Vagina (tissue), 2 donors: ENCODE data around the gene NEK11. TPM values are rescaled to one million over a fixed set of nuclear protein-coding genes. Genes with fewer than 3 reads are reported as not detected.

Source experiments
- DNase-seq, 2 donors: peaks; one replicate each; pipeline ENCODE4 v3.0.0-alpha.2; 2017; ENCODE audit errors: extremely low spot score in 2 of 2
- H3K27ac ChIP-seq: fragments of 200-600 bp; sonication (generic); one replicate; pipeline ENCODE4 v1.5.1; 2019
- H3K27me3 ChIP-seq: fragments of 200-600 bp; sonication (generic); one replicate; pipeline ENCODE4 v1.5.1; 2019
- H3K36me3 ChIP-seq, 2 donors: fragments of 200-600 bp; sonication (generic); one replicate each; pipeline ENCODE4 v1.5.1; 2017 to 2019
- H3K4me1 ChIP-seq: fragments of 200-600 bp; sonication (generic); one replicate; pipeline ENCODE4 v1.5.1; 2019
- H3K4me3 ChIP-seq, 2 donors: fragments of 200-600 bp; sonication (generic); 1 replicate in 1 of 2; 2 replicates in 1 of 2; pipeline ENCODE4 v1.5.1; 2016 to 2019
- H3K9me3 ChIP-seq: fragments of 200-600 bp; sonication (generic); one replicate; pipeline ENCODE4 v1.5.1; 2019
- POLR2A ChIP-seq, 2 donors: fragments of 450-650 bp; IDR thresholded peaks; one replicate each; pipeline ENCODE4 v1.6.1; 2017; ENCODE audit warnings: antibody characterized with exemption in 2 of 2, mild to moderate bottlenecking in 2 of 2, moderate library complexity in 2 of 2
- POLR2AphosphoS5 ChIP-seq, 2 donors: sonication (generic); formaldehyde crosslinking; IDR thresholded peaks; one replicate each; pipeline ENCODE4 v1.9.0; 2017; ENCODE audit warnings: antibody characterized with exemption in 2 of 2, mild to moderate bottlenecking in 2 of 2, low read depth in 1 of 2; ENCODE audit not compliant: insufficient read depth in 1 of 2
- intact Hi-C: fragments of 100-400 bp; cut with DNase I; formaldehyde crosslinking; loops from one replicate; pipeline ENCODE4 v1.15.1; 2023
- total RNA-seq: library from RNA; depleted of rRNA; stranded (reverse); fragments of >200 nt; gene quantifications from one replicate; pipeline ENCODE4 v1.2.3, GENCODE V29; 2016
- TF ChIP-seq, protein P1 (sequence below), 3 experiments: fragments of 450-650 bp in 2 of 3; fragments of 200-600 bp in 1 of 3; sonication (generic) in 1 of 3; IDR thresholded peaks; one replicate each; pipeline ENCODE4 v1.5.1; 2017 to 2019; ENCODE audit warnings: antibody characterized with exemption in 3 of 3, mild to moderate bottlenecking in 2 of 3, moderate library complexity in 2 of 3

NEK11 gene
- total RNA-seq, 1 donor from 2014 or later: 8.6 TPM

DNA sequence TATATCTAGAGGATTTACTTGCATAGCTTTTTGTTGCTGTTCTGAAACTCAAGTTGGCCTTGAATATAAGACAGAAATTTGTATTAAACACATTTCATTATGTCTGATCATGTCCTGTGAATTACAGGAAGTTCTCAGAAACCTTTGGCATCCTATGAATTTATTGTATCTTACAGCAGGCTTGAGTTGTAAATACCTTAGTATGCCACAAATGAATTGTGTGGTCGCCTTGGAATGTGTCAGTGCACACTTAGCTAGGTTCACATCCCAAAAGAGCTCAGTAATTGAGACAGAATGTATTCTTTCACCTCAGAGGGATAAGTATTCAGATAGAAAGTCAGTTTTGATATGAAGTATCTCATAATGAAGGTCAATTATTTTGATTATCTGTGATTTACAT lies 83.4 kb downstream of the NEK11 start:
- no peak for DNase-seq
- Histone ChIP-seq H3K36me3 (no peaks in the 10 kb centered on the region), H3K4me1 (no peaks in the 10 kb centered on the region), H3K27ac (no peak overlapping the region), H3K9me3 (no peaks in the 10 kb centered on the region), H3K4me3 (no peak overlapping the region), H3K27me3 (no peaks in the 10 kb centered on the region)
- TF ChIP-seq POLR2A (IDR thresholded peaks at IDR 0.05) (no peak), POLR2AphosphoS5 (IDR thresholded peaks at IDR 0.05; ENCODE audit: insufficient read depth in 1 of 2, low read depth in 1 of 2) (no peak)
- TF ChIP-seq, protein P1, sequence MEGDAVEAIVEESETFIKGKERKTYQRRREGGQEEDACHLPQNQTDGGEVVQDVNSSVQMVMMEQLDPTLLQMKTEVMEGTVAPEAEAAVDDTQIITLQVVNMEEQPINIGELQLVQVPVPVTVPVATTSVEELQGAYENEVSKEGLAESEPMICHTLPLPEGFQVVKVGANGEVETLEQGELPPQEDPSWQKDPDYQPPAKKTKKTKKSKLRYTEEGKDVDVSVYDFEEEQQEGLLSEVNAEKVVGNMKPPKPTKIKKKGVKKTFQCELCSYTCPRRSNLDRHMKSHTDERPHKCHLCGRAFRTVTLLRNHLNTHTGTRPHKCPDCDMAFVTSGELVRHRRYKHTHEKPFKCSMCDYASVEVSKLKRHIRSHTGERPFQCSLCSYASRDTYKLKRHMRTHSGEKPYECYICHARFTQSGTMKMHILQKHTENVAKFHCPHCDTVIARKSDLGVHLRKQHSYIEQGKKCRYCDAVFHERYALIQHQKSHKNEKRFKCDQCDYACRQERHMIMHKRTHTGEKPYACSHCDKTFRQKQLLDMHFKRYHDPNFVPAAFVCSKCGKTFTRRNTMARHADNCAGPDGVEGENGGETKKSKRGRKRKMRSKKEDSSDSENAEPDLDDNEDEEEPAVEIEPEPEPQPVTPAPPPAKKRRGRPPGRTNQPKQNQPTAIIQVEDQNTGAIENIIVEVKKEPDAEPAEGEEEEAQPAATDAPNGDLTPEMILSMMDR (IDR thresholded peaks at IDR 0.05): no peak
- intact Hi-C loops: no loop called here

DNA sequence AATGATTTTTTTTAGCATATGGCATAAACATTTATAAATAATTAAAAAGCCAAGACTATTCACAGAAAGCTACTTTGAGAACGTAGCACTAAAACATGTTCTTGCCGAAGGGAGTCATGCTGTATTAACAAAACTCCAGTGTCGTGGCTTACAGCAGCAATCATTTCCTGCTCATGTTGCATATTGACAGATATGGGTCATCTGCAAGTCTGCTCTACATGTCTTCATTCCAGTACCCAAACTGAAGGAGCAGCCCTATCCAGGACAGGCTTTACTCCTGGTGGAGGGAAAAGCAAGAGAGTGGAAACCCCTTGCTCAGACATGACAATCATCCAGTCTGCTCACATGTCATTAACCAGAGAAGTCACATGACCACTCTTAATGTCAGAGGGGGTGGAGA lies 87.6 kb downstream of the NEK11 start:
- TF ChIP-seq POLR2AphosphoS5 (IDR thresholded peaks at IDR 0.05; ENCODE audit: insufficient read depth in 1 of 2, low read depth in 1 of 2): no peak
- H3K4me1 ChIP-seq: no peaks in the 10 kb centered on the region
- no peaks in the 10 kb centered on the region for H3K27me3 ChIP-seq
- H3K9me3 ChIP-seq: no peaks in the 10 kb centered on the region
- intact Hi-C loops: no loop called here
- H3K27ac ChIP-seq: no peak overlapping the region
- H3K36me3 ChIP-seq: no peaks in the 10 kb centered on the region
- DNase-seq: no peak
- no peak overlapping the region for H3K4me3 ChIP-seq

DNA sequence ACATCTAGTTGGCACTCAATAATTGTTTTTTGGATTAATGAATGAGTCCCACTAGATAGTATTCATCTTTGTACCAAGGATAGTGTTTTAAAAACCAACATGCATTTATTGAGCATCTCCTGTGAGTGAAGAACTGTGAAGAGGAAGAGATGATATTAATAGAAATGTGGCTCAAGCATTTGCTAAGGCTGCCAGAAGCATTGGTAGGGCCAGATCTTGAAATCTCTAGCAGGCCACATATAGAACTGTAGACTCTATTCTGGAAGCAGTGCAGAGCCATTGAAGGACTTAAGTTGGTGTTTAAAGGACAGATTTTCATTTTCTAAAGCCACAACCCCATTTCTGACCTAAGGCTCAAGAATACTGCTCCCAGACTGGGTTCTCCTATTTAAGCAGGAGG lies 99.0 kb downstream of the NEK11 start:
- TF ChIP-seq POLR2AphosphoS5 (IDR thresholded peaks at IDR 0.05; ENCODE audit: insufficient read depth in 1 of 2, low read depth in 1 of 2) (no peak), POLR2A (IDR thresholded peaks at IDR 0.05) (no peak)
- TF ChIP-seq, protein P1 (IDR thresholded peaks at IDR 0.05): no peak
- H3K9me3 ChIP-seq: no peaks in the 10 kb centered on the region
- no peak overlapping the region for H3K27ac ChIP-seq
- intact Hi-C loops: no loop called here
- H3K36me3 ChIP-seq: no peaks in the 10 kb centered on the region
- no peak overlapping the region for H3K4me3 ChIP-seq
- DNase-seq: no peak
- H3K4me1 ChIP-seq: no peaks in the 10 kb centered on the region
- no peaks in the 10 kb centered on the region for H3K27me3 ChIP-seq

DNA sequence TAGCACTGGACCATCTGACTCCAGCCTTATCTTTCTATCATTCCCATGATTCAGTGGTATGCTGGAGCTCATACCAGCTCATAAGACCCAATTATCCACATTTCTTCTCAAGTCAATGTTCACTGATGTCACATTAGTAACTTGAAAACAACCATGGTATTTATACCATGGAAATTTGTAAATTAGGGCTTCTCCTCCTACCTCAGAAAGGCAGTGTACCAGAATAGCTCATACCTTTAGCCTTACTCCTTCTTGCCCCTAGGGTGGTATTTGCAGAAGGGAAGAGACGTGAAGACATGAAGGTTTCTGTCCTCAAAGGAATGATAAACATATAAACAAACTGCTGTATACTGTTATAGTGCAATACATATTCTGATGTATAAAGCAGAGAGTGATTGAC lies 114.2 kb downstream of the NEK11 start:
- Histone ChIP-seq H3K36me3 (no peaks in the 10 kb centered on the region), H3K27ac (no peak overlapping the region), H3K27me3 (no peaks in the 10 kb centered on the region), H3K9me3 (no peaks in the 10 kb centered on the region), H3K4me3 (no peak overlapping the region), H3K4me1 (no peaks in the 10 kb centered on the region)
- intact Hi-C loops: no loop called here
- TF ChIP-seq POLR2AphosphoS5 (IDR thresholded peaks at IDR 0.05; ENCODE audit: insufficient read depth in 1 of 2, low read depth in 1 of 2): no peak
- TF ChIP-seq POLR2A (IDR thresholded peaks at IDR 0.05): no peak
- TF ChIP-seq, protein P1 (IDR thresholded peaks at IDR 0.05): no peak
- DNase-seq: no peak

DNA sequence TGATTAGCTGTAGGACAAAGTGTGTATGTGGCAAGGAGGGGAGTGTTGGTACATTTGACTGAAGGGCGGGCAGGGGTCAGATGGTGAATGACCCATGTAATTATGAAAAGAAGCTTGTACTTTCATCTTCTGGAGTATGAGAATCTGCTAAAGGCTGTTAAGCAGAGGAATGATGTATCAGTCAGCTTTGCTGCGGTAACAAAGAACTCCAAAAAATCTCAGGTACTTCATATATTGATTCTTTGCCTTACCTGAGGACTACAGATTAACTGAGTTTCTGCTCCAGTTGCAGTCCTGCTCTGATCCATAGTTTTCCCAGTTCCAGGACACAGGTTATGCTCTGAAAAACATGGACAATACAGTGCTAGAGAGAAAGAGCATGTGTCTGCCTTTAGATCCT lies 115.1 kb downstream of the NEK11 start:
- Histone ChIP-seq H3K27me3 (no peaks in the 10 kb centered on the region), H3K36me3 (no peaks in the 10 kb centered on the region), H3K27ac (no peak overlapping the region), H3K4me1 (no peaks in the 10 kb centered on the region), H3K9me3 (no peaks in the 10 kb centered on the region), H3K4me3 (no peak overlapping the region)
- intact Hi-C loops: no loop called here
- TF ChIP-seq POLR2AphosphoS5 (IDR thresholded peaks at IDR 0.05; ENCODE audit: insufficient read depth in 1 of 2, low read depth in 1 of 2) (no peak), POLR2A (IDR thresholded peaks at IDR 0.05) (no peak)
- TF ChIP-seq, protein P1 (IDR thresholded peaks at IDR 0.05): no peak
- no peak for DNase-seq

DNA sequence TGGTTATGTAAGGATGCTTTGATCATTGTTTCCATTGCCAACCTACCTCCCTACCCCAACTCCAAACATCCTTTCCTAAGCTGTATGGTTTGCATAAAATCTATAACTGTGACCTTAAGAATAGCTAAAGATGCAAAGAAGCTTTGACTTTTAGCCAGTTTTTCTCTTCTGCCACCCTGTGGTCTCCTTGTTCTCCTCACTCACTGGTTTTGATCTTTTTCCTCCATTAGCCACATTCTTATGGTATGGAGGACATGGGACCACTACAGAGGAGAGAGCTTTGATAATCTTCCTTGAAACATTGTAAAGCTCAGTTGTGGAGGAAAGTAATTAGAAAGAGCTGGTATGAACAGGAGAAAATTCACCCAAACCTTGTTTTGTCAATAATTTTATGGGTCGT lies 115.9 kb downstream of the NEK11 start:
- intact Hi-C loops: no loop called here
- H3K9me3 ChIP-seq: no peaks in the 10 kb centered on the region

More for the DNA sequence above, 115.9 kb downstream of the NEK11 start:
- no peak for DNase-seq
- Histone ChIP-seq H3K4me3 (no peak overlapping the region), H3K27me3 (no peaks in the 10 kb centered on the region), H3K27ac (no peak overlapping the region), H3K4me1 (no peaks in the 10 kb centered on the region), H3K36me3 (no peaks in the 10 kb centered on the region)
- TF ChIP-seq POLR2A (IDR thresholded peaks at IDR 0.05) (no peak), POLR2AphosphoS5 (IDR thresholded peaks at IDR 0.05; ENCODE audit: insufficient read depth in 1 of 2, low read depth in 1 of 2) (no peak)
- TF ChIP-seq, protein P1 (IDR thresholded peaks at IDR 0.05): no peak
